Muscle layer of colon (tissue), 2 donors: ENCODE measurements around the gene ZNF350.
"Not testable (repeated sequence)": the region's sequence is repeated elsewhere in the genome, so short reads cannot be mapped to it uniquely, and the experiment has no call there.

ENCODE experiments used
- H3K27ac ChIP-seq: one replicate; pipeline ENCODE4 v1.7.0; 2013; ENCODE audit warnings: low read depth, mild to moderate bottlenecking, low read length, moderate library complexity
- H3K27me3 ChIP-seq, 2 donors: one replicate each; pipeline ENCODE4 v1.7.0; 2013; ENCODE audit warnings: low read length in 2 of 2, mild to moderate bottlenecking in 2 of 2; ENCODE audit not compliant: insufficient read depth in 2 of 2, control insufficient read depth in 1 of 2
- H3K36me3 ChIP-seq: one replicate; pipeline ENCODE4 v1.7.0; 2013; ENCODE audit warnings: mild to moderate bottlenecking, low read length; ENCODE audit not compliant: insufficient read depth
- H3K4me1 ChIP-seq: one replicate; pipeline ENCODE4 v1.7.0; 2013; ENCODE audit warnings: mild to moderate bottlenecking, low read length; ENCODE audit not compliant: insufficient read depth
- H3K4me3 ChIP-seq, 2 donors: one replicate each; pipeline ENCODE4 v1.7.0; 2013; ENCODE audit warnings: low read length in 2 of 2, low read depth in 1 of 2, mild to moderate bottlenecking in 1 of 2, moderate library complexity in 1 of 2
- H3K9ac ChIP-seq: one replicate; pipeline ENCODE4 v1.7.0; 2013; ENCODE audit warnings: low read length
- H3K9me3 ChIP-seq: one replicate; pipeline ENCODE4 v1.7.0; 2013; ENCODE audit warnings: mild to moderate bottlenecking, low read length
- donor health status: abdominal sarcoma.
- donor health status: Adenocarcinoma of cecum.

The ZNF350 gene

GRCh38 chr19:51965583-51965982 is 21.1 kb downstream of the ZNF350 start:
- H3K27me3 ChIP-seq = no peaks in the 10 kb centered on the region
- no peaks in the 10 kb centered on the region for H3K4me1 ChIP-seq
- H3K4me3 ChIP-seq = peak overlapping the region in 1 of 2 donors; percentile 37
- H3K9me3 ChIP-seq = peaks cover 62% of the 10 kb centered on the region
- H3K27ac ChIP-seq = no peak overlapping the region
- H3K36me3 ChIP-seq = peaks cover 56% of the 10 kb centered on the region
- no peak overlapping the region for H3K9ac ChIP-seq

GRCh38 chr19:51960621-51961233 is 25.9 kb downstream of the ZNF350 start:
- H3K27me3 ChIP-seq = not testable (repeated sequence)

GRCh38 chr19:51959791-51960190 is 26.8 kb downstream of the ZNF350 start:
- peaks cover 10% of the 10 kb centered on the region for H3K36me3 ChIP-seq
- no peaks in the 10 kb centered on the region for H3K4me1 ChIP-seq
- H3K9ac ChIP-seq = no peak overlapping the region
- no peak overlapping the region for H3K4me3 ChIP-seq
- no peaks in the 10 kb centered on the region for H3K27me3 ChIP-seq
- H3K27ac ChIP-seq = no peak overlapping the region
- H3K9me3 ChIP-seq = peaks cover 26% of the 10 kb centered on the region

More at GRCh38 chr19:51960621-51961233, 25.9 kb downstream of the ZNF350 start:
- not testable (repeated sequence) for H3K4me1 ChIP-seq, H3K9ac ChIP-seq, H3K4me3 ChIP-seq, H3K27ac ChIP-seq
- H3K9me3 ChIP-seq = peaks cover 35% of the 10 kb centered on the region
- peaks cover 19% of the 10 kb centered on the region for H3K36me3 ChIP-seq

GRCh38 chr19:51957846-51958245 is 28.8 kb downstream of the ZNF350 start:
- not testable (repeated sequence) for H3K9ac ChIP-seq, H3K36me3 ChIP-seq, H3K27me3 ChIP-seq, H3K4me3 ChIP-seq, H3K4me1 ChIP-seq, H3K27ac ChIP-seq
- H3K9me3 ChIP-seq = peaks cover 15% of the 10 kb centered on the region

- H3K9ac ChIP-seq = no peak overlapping the region
- H3K4me3 ChIP-seq = no peak overlapping the region
- no peak overlapping the region for H3K27ac ChIP-seq
- H3K9me3 ChIP-seq = peaks cover 42% of the 10 kb centered on the region
- H3K36me3 ChIP-seq = peaks cover 18% of the 10 kb centered on the region
- H3K4me1 ChIP-seq = no peaks in the 10 kb centered on the region
- H3K27me3 ChIP-seq = no peaks in the 10 kb centered on the region
Measured at GRCh38 chr19:51948975-51949374, 37.7 kb downstream of the ZNF350 start.

GRCh38 chr19:51946602-51947001 is 40.0 kb downstream of the ZNF350 start:
- Histone ChIP-seq H3K9ac (no peak overlapping the region), H3K27ac (no peak overlapping the region), H3K9me3 (peaks cover 66% of the 10 kb centered on the region), H3K4me1 (no peaks in the 10 kb centered on the region), H3K4me3 (no peak overlapping the region), H3K36me3 (peaks cover 42% of the 10 kb centered on the region), H3K27me3 (no peaks in the 10 kb centered on the region)

GRCh38 chr19:51944798-51945552 is 41.7 kb downstream of the ZNF350 start:
- peaks cover 58% of the 10 kb centered on the region for H3K36me3 ChIP-seq
- peaks cover 81% of the 10 kb centered on the region for H3K9me3 ChIP-seq
- peak overlapping the region; percentile 21 to 22 for H3K4me3 ChIP-seq
- H3K4me1 ChIP-seq = no peaks in the 10 kb centered on the region
- no peaks in the 10 kb centered on the region for H3K27me3 ChIP-seq
- H3K27ac ChIP-seq = no peak overlapping the region
- H3K9ac ChIP-seq = no peak overlapping the region

GRCh38 chr19:51938936-51939335 is 47.7 kb downstream of the ZNF350 start:
- Histone ChIP-seq H3K4me1 (no peaks in the 10 kb centered on the region), H3K27ac (no peak overlapping the region), H3K4me3 (no peak overlapping the region), H3K36me3 (peaks cover 71% of the 10 kb centered on the region), H3K9ac (no peak overlapping the region), H3K27me3 (no peaks in the 10 kb centered on the region), H3K9me3 (peaks cover 74% of the 10 kb centered on the region)

- peaks cover 37% of the 10 kb centered on the region for H3K36me3 ChIP-seq
- peaks cover 25% of the 10 kb centered on the region for H3K9me3 ChIP-seq
Measured at GRCh38 chr19:51931921-51932320, 54.7 kb downstream of the ZNF350 start.

GRCh38 chr19:51927859-51928258 is 58.8 kb downstream of the ZNF350 start:
- Histone ChIP-seq H3K9me3 (peaks cover 8% of the 10 kb centered on the region), H3K27me3 (no peaks in the 10 kb centered on the region), H3K36me3 (peaks cover 12% of the 10 kb centered on the region), H3K4me3 (peak overlapping the region; percentile 89 to 92), H3K9ac (peak overlapping the region; percentile 86), H3K4me1 (peaks cover 10% of the 10 kb centered on the region), H3K27ac (peak overlapping the region; percentile 82)

More at GRCh38 chr19:51931921-51932320, 54.7 kb downstream of the ZNF350 start:
- Histone ChIP-seq H3K27me3 (no peaks in the 10 kb centered on the region), H3K4me3 (no peak overlapping the region), H3K4me1 (peaks cover 10% of the 10 kb centered on the region), H3K9ac (no peak overlapping the region), H3K27ac (no peak overlapping the region)

GRCh38 chr19:51926784-51927741 is 59.6 kb downstream of the ZNF350 start, which contains the start of gene ZNF613:
TSS of gene ZNF613 (plus strand) at chr19:51927472. CDS start at chr19:51936221, 8,749 bp downstream.
- H3K27me3 ChIP-seq = no peaks in the 10 kb centered on the region

More at GRCh38 chr19:51926784-51927741, 59.6 kb downstream of the ZNF350 start, which contains the start of gene ZNF613:
- Histone ChIP-seq H3K9me3 (peaks cover 11% of the 10 kb centered on the region), H3K36me3 (peaks cover 7% of the 10 kb centered on the region), H3K9ac (peak within 1 kb of the TSS; percentile 86), H3K4me3 (peak within 1 kb of the TSS; percentile 89 to 92), H3K27ac (peak within 1 kb of the TSS; percentile 82), H3K4me1 (peaks cover 10% of the 10 kb centered on the region)
